Mammary epithelial cell (primary cell): ENCODE measurements around the gene STAT6.

ENCODE experiments used
- CTCF ChIP-seq, 2 donors: IDR thresholded peaks in 1 of 2; conservative IDR thresholded peaks in 1 of 2; 2 replicates each; pipeline ENCODE4 v1.5.1; 2011 to 2012; ENCODE audit warnings: inconsistent platforms in 2 of 2, low read length in 2 of 2, mild to moderate bottlenecking in 2 of 2, control low read depth in 1 of 2, low read depth in 1 of 2; ENCODE audit not compliant: insufficient read depth in 1 of 2; ENCODE audit errors: extremely low read depth in 1 of 2
- EZH2 ChIP-seq: IDR thresholded peaks from 2 replicates; pipeline ENCODE4 v1.6.1; 2012; ENCODE audit warnings: low read length, inconsistent platforms, borderline replicate concordance

- TF ChIP-seq CTCF (conservative IDR thresholded peaks at IDR 0.05 in 1 of 2, IDR thresholded peaks at IDR 0.05 in 1 of 2; ENCODE audit: extremely low read depth in 1 of 2, insufficient read depth in 1 of 2, low read depth in 1 of 2, low read length in 2 of 2): no peak
- no peak for TF ChIP-seq EZH2
These were observed 18.2 kb downstream of the STAT6 start for GRCh38 chr12:57092876-57093414.
